ENCODE measurements around the gene MCTP1. TPM values are rescaled to one million over a fixed set of nuclear protein-coding genes. Genes with fewer than 3 reads are reported as not detected.

The MCTP1 gene
- total and polyA plus RNA-seq, 2 of the 13 experiments (the other 11 are each of a cell fraction or from before 2014, with no cell fraction given) = 0.15 to 0.48 TPM

DNA sequence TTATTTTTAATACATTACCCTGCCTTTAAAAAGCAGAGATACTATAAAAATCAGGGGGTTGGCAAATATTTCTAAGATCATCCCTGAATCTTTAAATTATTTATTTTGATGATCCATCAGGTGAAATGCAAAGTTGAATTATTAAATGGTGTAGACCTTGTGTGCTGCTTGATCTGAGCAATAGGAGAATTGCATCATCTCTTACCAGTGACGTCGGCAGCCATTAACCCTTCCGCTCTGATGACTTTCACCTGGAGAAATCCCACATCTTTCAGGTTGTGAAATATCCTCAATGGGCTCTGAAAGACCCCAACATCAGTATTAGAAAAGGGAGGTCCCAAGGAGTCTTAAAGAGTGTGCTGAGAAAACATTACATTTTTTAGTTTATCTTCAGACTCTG, 396.2 kb downstream of the MCTP1 start:
- TF ChIP-seq ATF7 (IDR thresholded peaks at IDR 0.05) (0 out of 2 replicates have a peak, but pooled peaks have one; percentile 7), ATF7 (CRISPR knock-in tag; IDR thresholded peaks at IDR 0.05) (no peak), CEBPB (IDR thresholded peaks at IDR 0.05; ENCODE audit: borderline replicate concordance, low read depth, low read length) (peak; percentile 41; the same call in 1 of the 2 replicates), NFRKB (IDR thresholded peaks at IDR 0.05) (no peak)
- no peaks in the 10 kb centered on the region for H3K36me3 ChIP-seq (replicated peaks in 1 of 2; ENCODE audit: control insufficient read depth in 1 of 2, insufficient read depth in 2 of 2, low read length in 2 of 2)

DNA sequence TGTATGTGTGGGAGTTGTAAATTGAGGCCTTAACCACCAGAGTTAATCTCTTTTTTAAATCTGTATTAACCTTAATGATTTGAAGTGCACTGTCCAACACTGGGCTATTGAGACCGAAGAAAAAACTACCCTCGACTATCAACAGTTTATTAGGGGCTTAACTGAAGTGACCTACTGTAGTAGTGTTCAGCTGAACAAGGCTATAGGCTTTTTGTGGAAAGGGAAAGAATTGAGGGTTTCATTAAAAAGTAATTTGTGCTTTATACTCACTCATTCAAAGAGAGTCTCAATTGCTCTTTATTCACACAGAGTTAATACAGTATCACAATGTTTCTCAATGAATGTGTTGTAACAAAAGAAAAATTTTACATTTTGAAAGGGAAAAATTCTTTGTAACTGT, 399.0 kb downstream of the MCTP1 start:
- no peaks in the 10 kb centered on the region for H3K27me3 ChIP-seq (ENCODE audit: control insufficient read depth in 1 of 2, insufficient read depth in 2 of 2, low read length in 2 of 2)
- in situ Hi-C loops (cut with HindIII; ENCODE audit: extremely low pct_ligation_motif_present, low pct_unique_long_range_greater_than_20kb) (no loop called here), intact Hi-C loops (cut with micrococcal nuclease; ENCODE audit: unreplicated experiment) (no loop called here)
- BruUV-seq (replicated peaks) = no TSS peak
- H3K9me3 ChIP-seq (ENCODE audit: low read length) = no peaks in the 10 kb centered on the region
- FAIRE-seq = no peak
- H2AFZ ChIP-seq (ENCODE audit: low read length) = no peak overlapping the region
- no peak for ATAC-seq
- POLR2A ChIA-PET = no interaction called here
- H3K36me3 ChIP-seq (replicated peaks in 1 of 2; ENCODE audit: control insufficient read depth in 1 of 2, insufficient read depth in 2 of 2, low read length in 2 of 2) = no peaks in the 10 kb centered on the region
- H3K4me1 ChIP-seq (ENCODE audit: insufficient read depth, low read length) = no peaks in the 10 kb centered on the region
- H3K4me3 ChIP-seq (replicated peaks in 1 of 3; ENCODE audit: insufficient read depth in 1 of 3, low read depth in 2 of 3, low read length in 3 of 3) = no peak overlapping the region
- H3K9ac ChIP-seq (ENCODE audit: insufficient read depth, low read depth, low read length) = no peak overlapping the region
- H3K4me2 ChIP-seq (ENCODE audit: low read depth, low read length) = no peak overlapping the region
- H3K79me2 ChIP-seq (ENCODE audit: insufficient read depth, low read length) = no peaks in the 10 kb centered on the region
- H4K20me1 ChIP-seq (ENCODE audit: insufficient read depth, low read length) = no peaks in the 10 kb centered on the region
- no peak for DNase-seq (ENCODE audit: low spot score)
- CTCF ChIA-PET (ENCODE audit: low intra/inter-chr PET ratio, low total read pairs) = no interaction called here
- WGBS (ENCODE audit: low lambda C conversion rate) = 11% methylated on average over 2 of the region's 2 CpGs
- H3K27ac ChIP-seq (ENCODE audit: extremely low read length, insufficient read depth, low read length) = no peak overlapping the region
- TF ChIP-seq ZNF577 (CRISPR knock-in tag; IDR thresholded peaks at IDR 0.05; ENCODE audit: borderline replicate concordance, low read depth) = no peak
- TF ChIP-seq, protein P1, sequence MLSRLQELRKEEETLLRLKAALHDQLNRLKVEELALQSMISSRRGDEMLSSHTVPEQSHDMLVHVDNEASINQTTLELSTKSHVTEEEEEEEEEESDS (CRISPR knock-in tag; IDR thresholded peaks at IDR 0.05; ENCODE audit: borderline replicate concordance) = no peak
- TF ChIP-seq ZNF883 (CRISPR knock-in tag; IDR thresholded peaks at IDR 0.05; ENCODE audit: not compliant biosample characterization) = no peak
- no peak for TF ChIP-seq MATR3 (CRISPR knock-in tag; IDR thresholded peaks at IDR 0.05)
- TF ChIP-seq, protein P2, sequence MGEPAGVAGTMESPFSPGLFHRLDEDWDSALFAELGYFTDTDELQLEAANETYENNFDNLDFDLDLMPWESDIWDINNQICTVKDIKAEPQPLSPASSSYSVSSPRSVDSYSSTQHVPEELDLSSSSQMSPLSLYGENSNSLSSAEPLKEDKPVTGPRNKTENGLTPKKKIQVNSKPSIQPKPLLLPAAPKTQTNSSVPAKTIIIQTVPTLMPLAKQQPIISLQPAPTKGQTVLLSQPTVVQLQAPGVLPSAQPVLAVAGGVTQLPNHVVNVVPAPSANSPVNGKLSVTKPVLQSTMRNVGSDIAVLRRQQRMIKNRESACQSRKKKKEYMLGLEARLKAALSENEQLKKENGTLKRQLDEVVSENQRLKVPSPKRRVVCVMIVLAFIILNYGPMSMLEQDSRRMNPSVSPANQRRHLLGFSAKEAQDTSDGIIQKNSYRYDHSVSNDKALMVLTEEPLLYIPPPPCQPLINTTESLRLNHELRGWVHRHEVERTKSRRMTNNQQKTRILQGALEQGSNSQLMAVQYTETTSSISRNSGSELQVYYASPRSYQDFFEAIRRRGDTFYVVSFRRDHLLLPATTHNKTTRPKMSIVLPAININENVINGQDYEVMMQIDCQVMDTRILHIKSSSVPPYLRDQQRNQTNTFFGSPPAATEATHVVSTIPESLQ (CRISPR knock-in tag; conservative IDR thresholded peaks at IDR 0.05) = no peak
- no peak for TF ChIP-seq RELA (CRISPR knock-in tag; IDR thresholded peaks at IDR 0.05)
- no peak for TF ChIP-seq SOX13 (IDR thresholded peaks at IDR 0.05)
- no peak for TF ChIP-seq SOX13 (CRISPR knock-in tag; conservative IDR thresholded peaks at IDR 0.05 in 1 of 2, IDR thresholded peaks at IDR 0.05 in 1 of 2)
- TF ChIP-seq BRCA1 (CRISPR knock-in tag; IDR thresholded peaks at IDR 0.05) = no peak
- TF ChIP-seq, protein P3, sequence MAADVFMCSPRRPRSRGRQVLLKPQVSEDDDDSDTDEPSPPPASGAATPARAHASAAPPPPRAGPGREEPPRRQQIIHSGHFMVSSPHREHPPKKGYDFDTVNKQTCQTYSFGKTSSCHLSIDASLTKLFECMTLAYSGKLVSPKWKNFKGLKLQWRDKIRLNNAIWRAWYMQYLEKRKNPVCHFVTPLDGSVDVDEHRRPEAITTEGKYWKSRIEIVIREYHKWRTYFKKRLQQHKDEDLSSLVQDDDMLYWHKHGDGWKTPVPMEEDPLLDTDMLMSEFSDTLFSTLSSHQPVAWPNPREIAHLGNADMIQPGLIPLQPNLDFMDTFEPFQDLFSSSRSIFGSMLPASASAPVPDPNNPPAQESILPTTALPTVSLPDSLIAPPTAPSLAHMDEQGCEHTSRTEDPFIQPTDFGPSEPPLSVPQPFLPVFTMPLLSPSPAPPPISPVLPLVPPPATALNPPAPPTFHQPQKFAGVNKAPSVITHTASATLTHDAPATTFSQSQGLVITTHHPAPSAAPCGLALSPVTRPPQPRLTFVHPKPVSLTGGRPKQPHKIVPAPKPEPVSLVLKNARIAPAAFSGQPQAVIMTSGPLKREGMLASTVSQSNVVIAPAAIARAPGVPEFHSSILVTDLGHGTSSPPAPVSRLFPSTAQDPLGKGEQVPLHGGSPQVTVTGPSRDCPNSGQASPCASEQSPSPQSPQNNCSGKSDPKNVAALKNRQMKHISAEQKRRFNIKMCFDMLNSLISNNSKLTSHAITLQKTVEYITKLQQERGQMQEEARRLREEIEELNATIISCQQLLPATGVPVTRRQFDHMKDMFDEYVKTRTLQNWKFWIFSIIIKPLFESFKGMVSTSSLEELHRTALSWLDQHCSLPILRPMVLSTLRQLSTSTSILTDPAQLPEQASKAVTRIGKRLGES (CRISPR knock-in tag; IDR thresholded peaks at IDR 0.05; ENCODE audit: borderline replicate concordance) = no peak
- no peak for TF ChIP-seq KLF15 (CRISPR knock-in tag; IDR thresholded peaks at IDR 0.05; ENCODE audit: borderline replicate concordance)

More for the DNA sequence above, 396.2 kb downstream of the MCTP1 start:
- H3K27ac ChIP-seq (ENCODE audit: extremely low read length, insufficient read depth, low read length) = no peak overlapping the region
- ChIA-PET POLR2A (no interaction called here), CTCF (ENCODE audit: low intra/inter-chr PET ratio, low total read pairs) (no interaction called here)
- H3K4me2 ChIP-seq (ENCODE audit: low read depth, low read length) = no peak overlapping the region
- H3K4me1 ChIP-seq (ENCODE audit: insufficient read depth, low read length) = no peaks in the 10 kb centered on the region
- DNase-seq (ENCODE audit: low spot score) (no peak), FAIRE-seq (no peak), ATAC-seq (no peak)
- H3K9me3 ChIP-seq (ENCODE audit: low read length) = no peaks in the 10 kb centered on the region
- H3K79me2 ChIP-seq (ENCODE audit: insufficient read depth, low read length) = no peaks in the 10 kb centered on the region
- no TSS peak for BruUV-seq (replicated peaks)
- WGBS (ENCODE audit: low lambda C conversion rate) = 77% methylated on average over 3 of the region's 3 CpGs
- in situ Hi-C loops (cut with HindIII; ENCODE audit: extremely low pct_ligation_motif_present, low pct_unique_long_range_greater_than_20kb) (no loop called here), intact Hi-C loops (cut with micrococcal nuclease; ENCODE audit: unreplicated experiment) (no loop called here)
- no peak overlapping the region for H2AFZ ChIP-seq (ENCODE audit: low read length)
- H4K20me1 ChIP-seq (ENCODE audit: insufficient read depth, low read length) = no peaks in the 10 kb centered on the region
- no peak overlapping the region for H3K9ac ChIP-seq (ENCODE audit: insufficient read depth, low read depth, low read length)
- H3K27me3 ChIP-seq (ENCODE audit: control insufficient read depth in 1 of 2, insufficient read depth in 2 of 2, low read length in 2 of 2) = no peaks in the 10 kb centered on the region
- no peak overlapping the region for H3K4me3 ChIP-seq (replicated peaks in 1 of 3; ENCODE audit: insufficient read depth in 1 of 3, low read depth in 2 of 3, low read length in 3 of 3)
